HT-29 (cell line): ENCODE data around the gene ATP8B4. TPM values are rescaled to one million over a fixed set of nuclear protein-coding genes. Genes with fewer than 3 reads are reported as not detected.
"Not testable (repeated sequence)": the region's sequence is repeated elsewhere in the genome, so short reads cannot be mapped to it uniquely, and the experiment has no call there.

Experiments
- DNase-seq: peaks from one replicate; pipeline ENCODE4 v3.0.0-alpha.2; 2015; ENCODE audit warnings: low spot score
- total RNA-seq: library from RNA; depleted of rRNA; stranded (reverse); fragments of >200 nt; shearing (Covaris generic); gene quantifications from 2 replicates; pipeline ENCODE4 v1.2.3, GENCODE V29; 2014

ATP8B4 gene
- total RNA-seq, 1 experiment from 2014 or later: 0.66 TPM

- DNase-seq: no peak
Observed at GRCh38 chr15:50140983-50141382, 21.9 kb upstream of the ATP8B4 start.

DNA sequence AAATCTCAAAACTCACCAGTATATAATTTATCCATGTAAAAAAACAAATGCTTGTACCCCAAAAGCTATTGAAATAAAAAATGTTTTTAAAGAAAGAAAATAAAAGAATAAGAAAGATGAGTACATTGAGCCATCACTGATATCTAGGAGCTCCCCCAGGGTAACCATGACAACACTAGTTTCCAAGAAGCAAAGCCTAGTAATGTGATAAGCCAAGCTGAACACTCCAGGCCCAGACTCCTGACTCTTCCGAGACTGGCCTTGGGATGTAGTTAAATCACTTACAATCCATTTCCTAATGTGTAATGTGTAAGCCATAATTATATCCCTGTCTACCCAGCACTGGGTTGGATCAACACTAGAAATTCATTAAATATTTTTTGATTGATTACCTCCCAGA is 21.1 kb upstream of the ATP8B4 start:
- no peak for DNase-seq

DNA sequence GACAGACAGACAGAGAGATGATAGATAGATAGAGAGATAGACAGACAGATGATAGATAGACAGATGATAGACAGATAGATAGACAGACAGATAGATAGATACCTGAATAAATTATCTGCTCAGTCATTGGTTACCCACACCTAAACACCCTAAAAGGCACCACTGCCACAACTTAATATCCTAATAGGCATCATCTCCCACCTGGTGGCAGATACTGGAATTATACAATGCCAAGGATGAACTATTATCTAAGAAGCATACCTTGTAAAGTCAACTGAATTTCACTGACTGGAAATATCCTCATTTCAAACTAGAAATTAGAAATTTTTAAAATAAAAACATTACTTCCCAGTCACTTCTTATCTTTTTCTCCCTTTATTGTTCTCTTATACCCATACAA is 19.4 kb upstream of the ATP8B4 start:
- DNase-seq: peak; percentile 40

DNA sequence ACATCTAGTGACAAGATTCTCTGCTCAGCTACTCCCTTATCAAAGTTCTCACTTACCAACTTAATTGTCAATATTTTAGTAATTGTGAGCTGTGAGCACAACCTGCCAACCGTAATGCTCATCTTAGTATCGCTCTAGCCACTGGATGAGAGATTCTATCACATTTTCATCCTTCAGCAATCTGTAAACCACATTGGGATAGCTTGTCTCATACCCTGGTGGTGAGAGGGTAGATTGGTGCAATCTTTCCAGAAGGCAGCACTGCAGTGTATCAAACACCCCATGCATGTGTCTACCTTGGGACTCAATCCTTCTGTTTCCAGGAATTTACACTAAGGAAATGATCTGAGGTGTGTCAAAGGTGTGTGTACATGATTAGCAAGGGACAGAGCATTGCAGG is 18.9 kb upstream of the ATP8B4 start:
- DNase-seq: no peak

GRCh38 chr15:50137330-50137761 is 18.3 kb upstream of the ATP8B4 start:
- DNase-seq: peak; percentile 51

DNA sequence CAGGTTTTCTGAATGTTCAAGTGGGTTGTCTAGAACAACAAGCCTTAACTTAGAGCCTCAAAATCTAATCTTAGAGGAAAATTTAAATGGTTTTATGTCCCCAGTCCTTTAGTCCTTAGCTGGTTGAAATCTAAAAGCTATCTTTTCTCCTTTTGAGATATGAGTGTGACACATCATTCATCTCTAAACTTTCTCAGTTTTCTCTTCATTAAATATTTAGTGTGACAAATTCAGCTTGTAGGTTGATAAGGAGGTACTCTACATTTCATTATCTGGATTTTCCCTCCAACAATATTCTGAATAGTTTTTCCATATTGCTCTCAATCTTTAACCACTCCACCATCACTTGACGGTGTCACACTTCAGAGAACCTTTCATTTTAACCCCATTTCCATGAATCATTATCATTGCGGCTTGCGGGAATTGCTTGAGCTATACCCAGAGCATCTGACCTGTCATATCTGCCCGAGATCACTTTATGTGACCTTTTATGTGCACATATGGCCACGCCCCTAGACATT is 16.1 kb upstream of the ATP8B4 start:
- no peak for DNase-seq

DNA sequence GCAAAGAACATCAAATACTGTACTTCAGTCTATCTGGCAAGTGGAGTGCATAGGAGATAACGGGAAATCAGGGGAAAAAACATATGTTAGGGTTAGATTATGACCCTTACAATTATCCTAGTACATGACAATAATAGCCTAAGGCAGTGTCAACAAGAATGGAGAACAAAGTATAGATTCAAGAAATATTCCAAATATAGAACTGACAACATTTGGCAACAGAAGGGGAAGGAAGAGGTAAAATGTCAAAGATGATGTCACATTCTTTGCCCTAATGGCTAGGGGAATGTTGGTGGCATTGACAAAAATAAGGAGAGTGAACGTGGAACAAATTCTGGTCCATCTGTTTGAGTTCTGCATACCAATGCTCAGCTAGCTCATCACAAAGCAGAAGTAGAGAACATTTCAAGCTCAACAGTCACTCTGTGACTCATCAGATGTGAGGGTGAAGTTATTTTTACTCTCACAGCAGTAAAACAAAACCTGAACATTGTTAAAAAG is 15.5 kb upstream of the ATP8B4 start:
- no peak for DNase-seq

- not testable (repeated sequence) for DNase-seq
Observed at GRCh38 chr15:50132251-50132984, 13.4 kb upstream of the ATP8B4 start.

GRCh38 chr15:50131617-50132016 is 12.6 kb upstream of the ATP8B4 start:
- no peak for DNase-seq

GRCh38 chr15:50128266-50128665 is 9.2 kb upstream of the ATP8B4 start:
- DNase-seq: peak; percentile 31

DNA sequence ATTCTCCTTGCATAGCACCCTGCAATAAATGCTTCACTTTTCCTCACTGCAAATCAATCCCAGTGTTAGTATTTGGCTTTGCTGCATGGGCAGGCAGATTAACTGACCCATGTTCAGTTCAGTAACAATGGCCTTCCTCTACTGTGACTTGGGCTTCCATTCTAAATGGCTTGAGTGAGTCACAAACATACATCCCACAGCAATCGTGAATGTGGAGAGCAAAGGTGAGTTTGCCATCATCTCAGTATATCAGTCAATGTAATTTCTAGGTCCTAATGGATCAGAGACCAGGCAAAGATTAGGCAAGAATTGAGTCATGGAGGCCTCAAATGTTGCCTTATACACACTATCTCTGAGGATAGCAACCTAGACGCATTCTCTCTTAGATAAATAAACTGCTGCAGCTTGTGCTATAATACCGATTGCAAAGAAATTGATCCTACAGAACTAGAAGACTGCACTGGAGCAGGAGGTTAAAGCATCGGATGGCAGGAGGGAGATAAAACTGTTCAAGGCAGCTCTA is 8.3 kb upstream of the ATP8B4 start:
- DNase-seq: no peak

DNA sequence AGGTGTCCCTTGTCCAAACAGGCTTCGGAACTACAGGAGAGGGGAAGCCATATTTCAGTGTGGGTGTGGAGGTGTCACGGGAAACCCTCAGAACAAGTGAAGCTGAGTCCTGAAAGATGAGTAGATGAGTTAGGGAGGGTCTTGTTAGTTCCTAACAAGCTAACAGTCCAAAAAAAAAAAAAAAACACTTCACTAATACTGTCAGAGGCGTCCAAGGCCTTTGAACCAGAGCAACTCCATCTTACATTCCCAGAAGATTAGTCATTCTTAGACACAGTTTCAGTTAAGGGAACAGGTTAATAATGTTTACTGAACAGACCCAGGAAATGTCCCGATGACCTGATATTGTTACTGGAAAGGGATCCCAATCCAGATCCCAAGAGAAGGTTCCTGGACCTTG is 7.0 kb upstream of the ATP8B4 start:
- DNase-seq: peak; percentile 25

GRCh38 chr15:50124631-50125030 is 5.6 kb upstream of the ATP8B4 start:
- no peak for DNase-seq

DNA sequence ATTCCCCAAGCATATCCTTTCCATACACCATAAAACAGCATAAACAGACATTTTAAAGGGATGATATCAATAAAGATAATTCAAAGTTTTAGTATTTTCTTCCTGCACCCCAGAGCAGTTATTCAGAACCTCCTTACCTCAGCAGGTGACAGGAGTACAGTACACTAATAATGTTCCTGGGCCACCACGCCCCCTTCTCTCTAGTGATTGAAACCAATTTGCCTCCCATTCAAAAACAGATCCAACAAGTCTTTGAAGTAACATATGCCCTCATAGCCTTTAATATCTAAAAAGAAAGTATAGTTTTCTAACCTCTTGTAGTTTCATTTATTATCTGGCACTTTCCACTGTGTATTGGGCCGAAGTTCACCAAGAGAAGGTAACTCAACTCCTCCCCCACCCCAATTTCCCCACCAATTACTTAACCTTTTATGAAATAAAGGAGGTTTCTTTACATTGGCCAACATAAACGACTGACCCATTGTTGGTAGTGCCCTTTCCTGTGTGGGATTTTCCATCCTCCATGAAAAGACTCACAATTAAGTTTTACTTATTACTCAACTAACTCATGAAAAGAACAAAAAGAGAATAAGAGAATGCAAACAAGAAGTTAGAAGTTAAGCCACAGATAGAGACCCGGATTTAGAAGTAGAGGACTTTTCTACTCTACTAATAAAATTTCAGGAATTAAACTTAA is 5.0 kb upstream of the ATP8B4 start:
- DNase-seq: no peak

GRCh38 chr15:50120729-50121128 is 1.7 kb upstream of the ATP8B4 start:
- DNase-seq: no peak

DNA sequence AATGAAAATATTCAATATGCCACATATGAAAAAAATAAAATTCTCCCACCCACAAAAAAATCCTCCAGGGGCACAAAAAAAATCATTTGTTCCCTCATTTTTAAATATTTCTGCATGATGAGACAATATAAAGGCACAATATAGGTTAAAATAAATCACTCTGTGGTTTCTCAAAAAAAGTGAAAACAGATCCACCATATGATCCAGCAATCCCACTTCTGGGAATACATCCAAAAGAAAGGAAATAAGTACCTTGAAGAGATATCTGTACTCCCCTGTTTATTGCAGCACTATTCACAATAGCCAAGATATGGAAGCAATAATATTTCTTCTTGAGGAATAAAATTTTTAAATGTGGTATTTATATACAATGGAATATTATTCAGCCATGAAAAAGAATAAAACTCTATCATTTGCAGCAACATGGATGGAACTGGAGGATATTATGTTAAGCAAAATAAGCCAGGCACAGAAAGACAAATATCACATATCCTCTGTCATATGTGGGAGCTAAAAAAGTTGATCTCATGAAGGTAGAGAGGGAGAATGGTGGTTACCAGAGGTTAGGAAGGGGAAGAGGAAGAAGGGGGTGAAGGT is 1.5 kb downstream of the ATP8B4 start:
- no peak for DNase-seq

DNA sequence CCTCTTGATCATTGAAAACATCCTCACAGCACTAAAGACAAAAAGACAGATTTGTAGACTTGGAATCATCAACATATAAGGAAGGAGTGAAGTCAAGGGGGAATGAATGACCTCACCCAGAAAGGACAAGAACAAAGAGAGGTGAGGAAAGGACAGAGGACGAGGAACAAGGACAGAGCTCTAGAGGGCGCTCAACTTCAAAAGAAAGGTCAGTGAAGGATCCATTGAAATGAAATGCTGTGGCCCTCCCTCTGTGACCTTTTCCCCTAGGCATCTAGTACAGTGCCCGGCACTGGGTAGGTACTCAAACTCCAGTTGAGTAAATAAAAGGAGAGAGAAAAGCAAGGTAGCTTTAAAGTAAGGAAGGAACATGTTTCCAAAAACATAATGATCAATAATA is 2.6 kb downstream of the ATP8B4 start:
- peak; percentile 52 for DNase-seq

GRCh38 chr15:50113992-50114780 is 4.8 kb downstream of the ATP8B4 start:
- DNase-seq: no peak

- no peak for DNase-seq
Observed at GRCh38 chr15:50113187-50113505, 5.9 kb downstream of the ATP8B4 start.

DNA sequence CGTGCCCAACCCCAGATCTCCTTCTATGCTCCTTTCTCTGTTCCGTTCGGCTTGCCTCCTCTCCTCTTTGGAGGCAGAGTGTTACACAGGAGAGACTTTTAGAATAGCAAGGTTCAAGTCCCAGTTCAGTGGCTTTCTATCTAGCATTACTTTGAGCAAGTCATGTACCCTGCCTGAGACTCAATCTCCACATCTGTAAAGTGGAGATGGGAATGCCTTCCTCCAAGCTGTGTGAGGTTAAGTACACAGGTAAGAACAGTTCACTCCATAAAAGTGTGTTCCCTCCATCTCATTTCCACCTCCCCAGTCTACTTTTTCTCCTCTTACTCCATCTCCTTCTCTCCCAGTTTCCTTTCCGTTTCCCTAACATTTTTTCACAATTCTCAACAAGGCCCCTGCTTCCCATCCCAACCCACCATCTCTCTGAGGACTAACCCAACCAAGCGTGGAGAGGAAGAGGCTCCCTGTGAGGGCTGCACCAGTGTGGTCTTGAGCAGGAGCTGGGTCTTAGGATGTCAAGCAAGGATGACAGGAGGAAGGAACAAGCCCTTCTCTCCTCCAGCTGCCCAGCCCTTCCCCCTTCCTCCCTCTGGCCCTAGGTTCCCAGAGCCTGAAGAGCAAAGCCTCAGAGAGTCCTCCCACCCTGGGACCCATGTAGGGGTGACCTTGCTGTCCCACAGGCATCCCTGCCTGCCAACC is 6.4 kb downstream of the ATP8B4 start:
- DNase-seq: no peak

DNA sequence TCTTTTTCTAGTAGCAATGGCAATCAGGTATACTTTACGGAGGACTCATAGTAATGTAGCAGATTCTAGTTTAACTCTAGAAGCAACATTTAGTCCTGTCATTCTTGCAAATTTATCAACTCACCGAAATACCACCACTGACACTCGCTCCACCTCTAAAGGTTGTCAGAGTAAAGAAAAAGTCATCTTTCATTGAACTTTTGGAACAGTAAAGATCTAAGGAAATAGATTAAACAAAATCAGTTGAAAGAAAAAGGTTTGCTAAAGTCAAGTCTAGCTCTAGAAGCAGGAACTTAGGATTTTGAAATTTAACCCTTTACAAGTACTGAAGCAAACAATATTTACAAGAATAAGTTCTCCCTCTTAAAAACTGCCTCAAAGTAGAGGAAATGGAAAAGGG is 8.7 kb downstream of the ATP8B4 start:
- no peak for DNase-seq
